Activated CD8-positive, alpha-beta T cell treated with anti-CD3 and anti-CD28 coated beads, Interleukin-2, amount 10 ng/mL, durations not matched to agents 7 days and 5 days (primary cell): ENCODE results near the gene ZGLP1. TPM values are rescaled to one million over a fixed set of nuclear protein-coding genes. Genes with fewer than 3 reads are reported as not detected.

Experiments used
- ATAC-seq: fragments of 150-1000 bp; cut with Tn5 transposase; one replicate; pipeline ENCODE4 v1.10.0; 2021; ENCODE audit warnings: moderate library complexity
- CTCF ChIA-PET: fragments of 350-600 bp; sonication (Branson Sonifier 250); formaldehyde crosslinking; loops from one replicate; lab custom pipeline; 2021; ENCODE audit warnings: antibody characterized with exemption; lab: Charles Lee
- POLR2A ChIA-PET: fragments of 350-600 bp; sonication (Branson Sonifier 250); formaldehyde crosslinking; loops from one replicate; lab custom pipeline; 2021; ENCODE audit warnings: antibody characterized with exemption; lab: Charles Lee
- DNase-seq: peaks from one replicate; pipeline ENCODE4 v3.0.0-alpha.2; 2020
- H3K27ac Mint-ChIP-seq: one replicate; pipeline ENCODE4 v1.8.0; 2021; ENCODE audit warnings: mild to moderate bottlenecking, mixed read lengths
- H3K27me3 Mint-ChIP-seq: one replicate; pipeline ENCODE4 v1.8.0; 2021; ENCODE audit warnings: low read depth, mixed read lengths
- H3K36me3 Mint-ChIP-seq: one replicate; pipeline ENCODE4 v1.8.0; 2021; ENCODE audit warnings: low read depth, mixed read lengths
- H3K4me1 Mint-ChIP-seq: one replicate; pipeline ENCODE4 v1.8.0; 2021; ENCODE audit warnings: low read depth, mixed read lengths
- H3K4me3 Mint-ChIP-seq: one replicate; pipeline ENCODE4 v1.8.0; 2021; ENCODE audit warnings: mild to moderate bottlenecking, mixed read lengths
- H3K9me3 Mint-ChIP-seq: one replicate; pipeline ENCODE4 v1.8.0; 2022; ENCODE audit warnings: mixed read lengths; ENCODE audit not compliant: insufficient read depth
- total RNA-seq, 2 experiments: library from RNA; stranded (reverse); gene quantifications; one replicate each; pipeline ENCODE4 v1.2.3, GENCODE V29; 2021

ZGLP1 gene
- total RNA-seq, 2 experiments from 2014 or later = 3.4 to 3.8 TPM

DNA sequence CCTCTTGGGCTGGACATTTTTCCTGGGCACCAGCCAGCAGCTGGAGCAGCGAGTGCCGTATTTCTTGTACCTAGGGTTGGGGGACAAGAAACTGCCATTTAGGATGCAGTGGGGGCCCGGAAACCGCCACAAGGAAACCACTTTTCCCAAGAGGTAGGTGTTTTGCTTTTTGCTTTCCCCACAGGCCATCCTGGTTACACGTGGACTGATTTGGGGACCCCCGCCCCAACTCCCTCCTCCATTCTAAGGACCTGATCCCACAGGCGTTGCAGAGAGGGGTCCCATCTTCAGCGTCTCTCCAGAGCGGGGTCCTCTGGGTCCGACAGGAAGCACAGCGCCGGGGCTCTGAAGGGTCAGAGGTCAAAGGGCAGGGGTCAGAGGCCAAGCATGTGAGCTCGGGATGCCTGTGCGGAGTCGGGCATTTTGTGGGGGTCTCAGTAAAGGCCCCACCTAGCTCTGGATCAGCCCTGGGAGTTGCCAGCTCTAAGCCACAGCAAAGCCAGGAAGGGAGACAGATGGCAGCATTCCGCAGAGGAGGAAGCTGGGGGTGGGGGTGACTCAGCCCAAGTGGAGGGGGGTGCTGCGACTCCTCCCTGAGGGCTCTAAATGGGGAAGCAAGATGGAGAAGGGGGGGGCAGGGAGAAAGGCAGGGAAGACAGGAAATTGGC, 4.3 kb downstream of the ZGLP1 start:
- ATAC-seq (no peak), DNase-seq (no peak)
- H3K27ac Mint-ChIP-seq = no peak overlapping the region
- no peaks in the 10 kb centered on the region for H3K36me3 Mint-ChIP-seq
- H3K4me1 Mint-ChIP-seq = peaks cover 6% of the 10 kb centered on the region
- ChIA-PET POLR2A (interaction anchor here (0.6 kb wide), 1 partner anchor 35 kb away, joined by 3 read pairs; no protein-coding TSS in a partner anchor), CTCF (interaction anchor here (1.2 to 1.7 kb wide), 2 partner anchors 36 to 84 kb away, joined by 4 to 5 read pairs; no protein-coding TSS in a partner anchor)
- H3K4me3 Mint-ChIP-seq = no peak overlapping the region
- no peaks in the 10 kb centered on the region for H3K9me3 Mint-ChIP-seq
- peaks cover 3% of the 10 kb centered on the region for H3K27me3 Mint-ChIP-seq

DNA sequence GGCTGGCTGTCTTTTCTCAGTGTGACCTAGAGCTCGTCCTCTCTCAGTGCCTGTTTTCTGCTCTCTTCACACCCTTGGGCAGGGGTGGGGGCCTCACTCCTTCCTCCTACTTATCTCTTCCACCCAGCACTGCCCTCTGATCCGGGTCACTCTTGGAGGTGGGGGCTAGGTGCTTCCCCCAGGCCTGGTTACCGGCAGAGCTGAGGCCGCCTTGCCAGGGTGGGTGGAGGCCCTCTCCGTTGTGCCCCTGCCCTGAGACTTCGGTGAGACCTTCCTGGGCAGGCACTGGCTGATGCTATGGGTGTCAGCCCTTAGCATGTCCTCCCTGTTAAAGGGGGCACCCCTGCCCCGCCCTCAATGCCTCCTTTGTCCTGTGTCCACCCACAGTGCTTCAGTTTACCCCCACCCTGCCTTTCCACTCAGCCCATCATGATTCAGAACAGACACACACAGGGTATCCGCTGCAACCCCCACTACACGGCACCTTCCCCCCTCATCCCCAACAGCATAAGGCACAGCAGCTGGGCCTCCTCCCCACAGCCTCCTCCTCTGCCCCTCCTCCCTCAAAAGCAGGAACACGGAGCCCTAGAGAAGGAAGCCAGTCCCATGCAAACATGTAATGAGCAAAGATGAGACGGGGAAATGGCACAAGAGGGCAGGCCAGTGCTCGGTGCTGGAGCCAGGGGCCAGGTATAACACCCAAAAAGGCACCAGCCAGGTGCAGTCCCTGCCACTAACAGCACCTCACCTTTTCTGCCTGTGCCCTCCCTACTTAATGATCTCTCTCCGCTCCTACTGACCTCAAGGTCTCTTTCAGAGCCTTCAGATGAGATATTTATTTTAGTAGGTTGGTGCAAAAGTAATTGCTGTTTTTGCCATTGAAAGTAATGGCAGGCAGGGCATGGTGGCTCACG, 9.8 kb downstream of the ZGLP1 start:
- Mint-ChIP-seq H3K36me3 (peaks cover 2% of the 10 kb centered on the region), H3K27me3 (peaks cover 19% of the 10 kb centered on the region), H3K4me3 (no peak overlapping the region), H3K9me3 (no peaks in the 10 kb centered on the region), H3K4me1 (peaks cover 16% of the 10 kb centered on the region), H3K27ac (no peak overlapping the region)
- CTCF ChIA-PET = interaction anchor here (1.2 to 2.0 kb wide), 3 partner anchors 30 to 89 kb away, joined by 3 to 7 read pairs (median 6); no protein-coding TSS in a partner anchor
- POLR2A ChIA-PET = interaction anchor here (0.6 to 1.2 kb wide), 2 partner anchors 81 to 1153 kb away, joined by 3 read pairs; partner anchors contain the start of gene TYK2
- no peak for ATAC-seq
- DNase-seq = no peak

DNA sequence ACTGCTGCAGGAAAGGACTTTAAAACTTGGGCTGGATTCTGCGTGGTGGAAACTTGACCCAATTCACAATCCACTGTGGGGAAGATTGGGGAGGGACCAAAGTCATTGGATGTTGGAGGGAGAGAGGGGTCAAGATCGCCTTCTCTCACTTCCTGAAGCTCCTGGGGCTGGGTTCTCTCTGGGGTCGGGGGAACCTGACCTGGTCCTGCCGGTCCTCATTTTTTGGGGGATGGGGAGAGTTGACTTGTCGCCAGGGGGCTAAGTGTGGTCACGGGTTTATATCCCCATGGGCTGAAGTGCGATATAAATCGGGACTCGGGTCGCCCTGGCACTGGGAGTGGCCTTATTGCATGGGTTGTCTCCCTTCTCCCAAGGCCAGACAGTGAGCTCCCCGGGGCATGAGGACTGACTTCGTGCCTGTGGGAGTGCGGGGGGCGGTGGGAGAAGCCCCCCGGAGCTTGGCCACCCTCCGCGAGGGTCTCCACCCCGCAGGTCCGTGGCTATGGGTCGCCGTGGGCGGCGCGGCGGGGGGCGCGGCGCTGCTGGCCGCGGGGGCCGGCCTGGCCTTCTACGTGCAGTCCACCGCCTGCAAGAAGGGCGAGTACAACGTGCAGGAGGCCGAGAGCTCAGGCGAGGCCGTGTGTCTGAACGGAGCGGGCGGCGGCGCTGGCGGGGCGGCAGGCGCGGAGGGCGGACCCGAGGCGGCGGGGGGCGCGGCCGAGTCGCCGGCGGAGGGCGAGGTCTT, 13.6 kb downstream of the ZGLP1 start:
- Mint-ChIP-seq H3K27me3 (peaks cover 49% of the 10 kb centered on the region), H3K4me3 (peak overlapping the region; percentile 68), H3K4me1 (peaks cover 47% of the 10 kb centered on the region), H3K36me3 (peaks cover 7% of the 10 kb centered on the region), H3K9me3 (no peaks in the 10 kb centered on the region), H3K27ac (peak overlapping the region; percentile 71)
- DNase-seq (no peak), ATAC-seq (no peak)
- CTCF ChIA-PET = interaction anchor here (0.8 to 1.6 kb wide), 6 partner anchors 10 to 120 kb away, joined by 3 to 7 read pairs (median 3); partner anchors contain the start of gene ICAM4
- POLR2A ChIA-PET = interaction anchor here (0.8 to 0.9 kb wide), 3 partner anchors 17 to 25 kb away, joined by 3 to 4 read pairs (median 3); partner anchors contain the start of gene ICAM1

DNA sequence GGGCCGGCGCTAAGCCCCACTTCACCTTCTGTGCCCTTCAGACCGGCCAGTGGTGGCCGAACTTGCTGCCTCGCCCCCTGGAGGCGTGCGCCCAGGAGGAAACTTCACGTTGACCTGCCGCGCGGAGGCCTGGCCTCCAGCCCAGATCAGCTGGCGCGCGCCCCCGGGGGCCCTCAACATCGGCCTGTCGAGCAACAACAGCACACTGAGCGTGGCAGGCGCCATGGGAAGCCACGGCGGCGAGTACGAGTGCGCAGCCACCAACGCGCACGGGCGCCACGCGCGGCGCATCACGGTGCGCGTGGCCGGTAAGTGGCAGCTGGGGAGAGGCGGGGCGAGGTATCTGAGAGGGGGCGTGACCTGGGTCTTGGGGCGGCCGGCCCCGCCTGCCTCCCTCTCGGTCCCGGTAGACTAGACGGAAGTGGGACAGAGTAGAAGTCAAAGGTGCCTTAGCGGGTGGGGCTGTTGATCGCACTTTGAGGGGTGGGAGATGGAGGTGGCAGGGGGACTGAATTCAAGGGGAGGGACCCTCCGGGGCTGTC, 14.2 kb downstream of the ZGLP1 start:
- peaks cover 53% of the 10 kb centered on the region for H3K4me1 Mint-ChIP-seq
- H3K27me3 Mint-ChIP-seq = peaks cover 56% of the 10 kb centered on the region
- POLR2A ChIA-PET = interaction anchor here (0.8 kb wide), 1 partner anchor 24 kb away, joined by 3 read pairs; the partner anchor contains the start of gene ICAM1
- peak; percentile 80 for DNase-seq
- no peaks in the 10 kb centered on the region for H3K9me3 Mint-ChIP-seq
- peaks cover 7% of the 10 kb centered on the region for H3K36me3 Mint-ChIP-seq
- peak; percentile 72 for ATAC-seq
- H3K4me3 Mint-ChIP-seq = peak overlapping the region; percentile 68
- peak overlapping the region; percentile 71 for H3K27ac Mint-ChIP-seq
- CTCF ChIA-PET = interaction anchor here (0.8 to 1.6 kb wide), 6 partner anchors 9 to 120 kb away, joined by 3 to 7 read pairs (median 3); partner anchors contain the start of gene ICAM4

DNA sequence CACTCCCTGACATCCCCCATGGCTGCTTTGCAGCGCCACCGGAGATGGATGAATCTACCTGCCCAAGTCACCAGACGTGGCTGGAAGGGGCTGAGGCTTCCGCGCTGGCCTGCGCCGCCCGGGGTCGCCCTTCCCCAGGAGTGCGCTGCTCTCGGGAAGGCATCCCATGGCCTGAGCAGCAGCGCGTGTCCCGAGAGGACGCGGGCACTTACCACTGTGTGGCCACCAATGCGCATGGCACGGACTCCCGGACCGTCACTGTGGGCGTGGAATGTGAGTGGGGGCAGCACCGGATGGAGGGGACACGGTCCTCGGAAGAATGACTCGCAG, 15.3 kb downstream of the ZGLP1 start:
- CTCF ChIA-PET = no interaction called here
- DNase-seq = no peak
- peak overlapping the region; percentile 20 for H3K27ac Mint-ChIP-seq
- no peak for ATAC-seq
- H3K36me3 Mint-ChIP-seq = peaks cover 7% of the 10 kb centered on the region
- POLR2A ChIA-PET = no interaction called here
- H3K4me1 Mint-ChIP-seq = peaks cover 62% of the 10 kb centered on the region
- H3K9me3 Mint-ChIP-seq = no peaks in the 10 kb centered on the region
- H3K4me3 Mint-ChIP-seq = peak overlapping the region; percentile 12
- H3K27me3 Mint-ChIP-seq = peaks cover 60% of the 10 kb centered on the region

GRCh38 chr19:10293637-10294367, 15.8 kb downstream of the ZGLP1 start:
- peaks cover 65% of the 10 kb centered on the region for H3K27me3 Mint-ChIP-seq
- no peak overlapping the region for H3K27ac Mint-ChIP-seq
- peak overlapping the region; percentile 12 for H3K4me3 Mint-ChIP-seq
- POLR2A ChIA-PET = no interaction called here
- DNase-seq (no peak), ATAC-seq (no peak)
- peaks cover 7% of the 10 kb centered on the region for H3K36me3 Mint-ChIP-seq
- CTCF ChIA-PET = no interaction called here
- H3K4me1 Mint-ChIP-seq = peaks cover 68% of the 10 kb centered on the region
- H3K9me3 Mint-ChIP-seq = no peaks in the 10 kb centered on the region

GRCh38 chr19:10292789-10293636, 16.6 kb downstream of the ZGLP1 start:
- ChIA-PET CTCF (interaction anchor here (1.5 kb wide), 1 partner anchor 22 kb away, joined by 7 read pairs; the partner anchor contains the start of gene ICAM1), POLR2A (interaction anchor here (1.6 kb wide), 1 partner anchor 22 kb away, joined by 10 read pairs; the partner anchor contains the start of gene ICAM1)
- peaks cover 71% of the 10 kb centered on the region for H3K27me3 Mint-ChIP-seq
- DNase-seq = no peak
- H3K4me1 Mint-ChIP-seq = peaks cover 73% of the 10 kb centered on the region
- H3K27ac Mint-ChIP-seq = peak overlapping the region; percentile 69
- ATAC-seq = no peak
- H3K9me3 Mint-ChIP-seq = no peaks in the 10 kb centered on the region
- H3K36me3 Mint-ChIP-seq = peaks cover 7% of the 10 kb centered on the region
- H3K4me3 Mint-ChIP-seq = peak overlapping the region; percentile 73

DNA sequence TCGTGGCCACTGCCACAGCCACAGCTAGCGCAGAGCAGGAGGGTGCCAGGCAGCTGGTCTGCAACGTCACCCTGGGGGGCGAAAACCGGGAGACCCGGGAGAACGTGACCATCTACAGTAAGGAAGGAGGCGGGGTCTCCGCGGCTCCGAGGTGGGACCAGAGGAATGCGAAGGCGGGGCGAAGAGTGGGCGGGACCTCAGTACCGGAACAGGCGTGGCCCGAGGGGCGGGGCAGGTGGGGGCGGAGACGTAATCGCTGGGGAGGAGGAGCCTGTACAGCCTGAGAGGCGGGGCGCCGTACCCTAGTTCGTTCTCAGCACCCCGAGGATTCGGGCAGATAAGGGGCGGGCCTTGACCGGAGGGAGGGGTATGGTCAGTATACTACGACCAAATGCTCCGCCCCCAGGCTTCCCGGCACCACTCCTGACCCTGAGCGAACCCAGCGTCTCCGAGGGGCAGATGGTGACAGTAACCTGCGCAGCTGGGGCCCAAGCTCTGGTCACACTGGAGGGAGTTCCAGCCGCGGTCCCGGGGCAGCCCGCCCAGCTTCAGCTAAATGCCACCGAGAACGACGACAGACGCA, 17.3 kb downstream of the ZGLP1 start:
- peaks cover 81% of the 10 kb centered on the region for H3K4me1 Mint-ChIP-seq
- CTCF ChIA-PET = interaction anchor here (1.3 to 1.7 kb wide), 3 partner anchors 21 to 96 kb away, joined by 7 to 8 read pairs (median 7); partner anchors contain the start of gene ICAM1
- POLR2A ChIA-PET = interaction anchor here (1.5 to 1.6 kb wide), 2 partner anchors 21 to 40 kb away, joined by 9 to 10 read pairs; partner anchors contain the start of genes ICAM1 and RAVER1
- H3K9me3 Mint-ChIP-seq = no peaks in the 10 kb centered on the region
- peaks cover 77% of the 10 kb centered on the region for H3K27me3 Mint-ChIP-seq
- DNase-seq = peak; percentile 81
- ATAC-seq = peak; percentile 28
- H3K27ac Mint-ChIP-seq = peak overlapping the region; percentile 70
- peaks cover 7% of the 10 kb centered on the region for H3K36me3 Mint-ChIP-seq
- H3K4me3 Mint-ChIP-seq = peak overlapping the region; percentile 73

DNA sequence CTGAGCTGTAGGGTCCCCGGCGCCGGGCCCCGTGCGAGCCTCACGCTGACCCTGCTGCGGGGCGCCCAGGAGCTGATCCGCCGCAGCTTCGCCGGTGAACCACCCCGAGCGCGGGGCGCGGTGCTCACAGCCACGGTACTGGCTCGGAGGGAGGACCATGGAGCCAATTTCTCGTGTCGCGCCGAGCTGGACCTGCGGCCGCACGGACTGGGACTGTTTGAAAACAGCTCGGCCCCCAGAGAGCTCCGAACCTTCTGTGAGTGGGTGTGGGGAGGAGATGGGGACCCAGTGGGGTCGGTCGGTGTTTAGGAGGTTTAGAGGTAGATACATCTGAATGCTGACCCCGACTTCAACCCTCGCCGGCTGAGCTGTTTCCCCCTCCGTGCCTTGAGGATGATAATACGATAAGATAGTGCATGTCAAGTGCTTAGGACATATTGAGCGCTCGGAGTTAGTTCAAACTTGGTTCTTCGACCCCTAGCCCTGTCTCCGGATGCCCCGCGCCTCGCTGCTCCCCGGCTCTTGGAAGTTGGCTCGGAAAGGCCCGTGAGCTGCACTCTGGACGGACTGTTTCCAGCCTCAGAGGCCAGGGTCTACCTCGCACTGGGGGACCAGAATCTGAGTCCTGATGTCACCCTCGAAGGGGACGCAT, 17.9 kb downstream of the ZGLP1 start:
- ChIA-PET CTCF (interaction anchor here (0.9 to 1.7 kb wide), 4 partner anchors 21 to 97 kb away, joined by 3 to 8 read pairs (median 7); partner anchors contain the start of gene ICAM1), POLR2A (interaction anchor here (1.5 to 1.6 kb wide), 3 partner anchors 21 to 89 kb away, joined by 5 to 10 read pairs (median 9); partner anchors contain the start of genes ICAM1, RAVER1 and TYK2)
- H3K36me3 Mint-ChIP-seq = peaks cover 7% of the 10 kb centered on the region
- DNase-seq (peak; percentile 25), ATAC-seq (no peak)
- peak overlapping the region; percentile 73 for H3K4me3 Mint-ChIP-seq
- peaks cover 86% of the 10 kb centered on the region for H3K4me1 Mint-ChIP-seq
- H3K9me3 Mint-ChIP-seq = no peaks in the 10 kb centered on the region
- H3K27me3 Mint-ChIP-seq = peaks cover 76% of the 10 kb centered on the region
- peak overlapping the region; percentile 70 for H3K27ac Mint-ChIP-seq
